Osteoblast (primary cell): Measurements from ENCODE around the gene KCTD16. TPM values are rescaled to one million over a fixed set of nuclear protein-coding genes. Genes with fewer than 3 reads are reported as not detected.

Source experiments
- DNase-seq: peaks from one replicate; pipeline ENCODE4 v3.0.0; 2011; ENCODE audit warnings: low spot score, mixed read lengths; ENCODE audit not compliant: insufficient read length; ENCODE audit errors: missing footprints
- H2AFZ ChIP-seq: 2 replicates; pipeline ENCODE4 v1.6.0; 2011; ENCODE audit warnings: mild to moderate bottlenecking, low read length
- H3K27ac ChIP-seq: 2 replicates; pipeline ENCODE4 v1.5.1; 2011; ENCODE audit warnings: mild to moderate bottlenecking, low read depth, low read length, moderate library complexity
- H3K27me3 ChIP-seq: 2 replicates; pipeline ENCODE4 v1.6.0; 2012; ENCODE audit warnings: mild to moderate bottlenecking, control low read depth, inconsistent platforms, low read length, moderate library complexity; ENCODE audit not compliant: insufficient read depth
- H3K36me3 ChIP-seq: 2 replicates; pipeline ENCODE4 v1.5.1; 2011; ENCODE audit warnings: mild to moderate bottlenecking, low read length, control low read depth, moderate library complexity; ENCODE audit not compliant: insufficient read depth
- H3K4me1 ChIP-seq: 2 replicates; pipeline ENCODE4 v1.5.1; 2011; ENCODE audit warnings: mild to moderate bottlenecking, low read length, control low read depth, moderate library complexity; ENCODE audit not compliant: insufficient read depth
- H3K4me2 ChIP-seq: 2 replicates; pipeline ENCODE4 v1.6.0; 2011; ENCODE audit warnings: mild to moderate bottlenecking, low read length; ENCODE audit not compliant: insufficient read depth
- H3K4me3 ChIP-seq: fragments of 200-600 bp; sonication (generic); 3 replicates; pipeline ENCODE4 v1.5.1; 2012; ENCODE audit warnings: mild to moderate bottlenecking, low read length, inconsistent platforms; ENCODE audit not compliant: insufficient read depth
- H3K79me2 ChIP-seq: 2 replicates; pipeline ENCODE4 v1.6.0; 2012; ENCODE audit warnings: mild to moderate bottlenecking, low read length, control low read depth, inconsistent platforms; ENCODE audit not compliant: insufficient read depth
- H3K9me3 ChIP-seq: 2 replicates; pipeline ENCODE4 v1.5.1; 2011; ENCODE audit warnings: low read depth, low read length, control low read depth
- H4K20me1 ChIP-seq: 2 replicates; pipeline ENCODE4 v1.6.0; 2012; ENCODE audit warnings: mild to moderate bottlenecking, low read length, control low read depth; ENCODE audit not compliant: insufficient read depth
- CTCF ChIP-seq: IDR thresholded peaks from 2 replicates; pipeline ENCODE4 v1.5.1; 2011; ENCODE audit warnings: mild to moderate bottlenecking, low read depth, low read length, moderate library complexity; ENCODE audit errors: extremely low read depth
- total RNA-seq: library from RNA; depleted of rRNA; stranded (reverse); fragments of >200 nt; gene quantifications from 2 replicates; pipeline ENCODE4 v1.2.3, GENCODE V29; 2012

The KCTD16 gene
- total RNA-seq, 1 donor = 3.6 TPM

DNA sequence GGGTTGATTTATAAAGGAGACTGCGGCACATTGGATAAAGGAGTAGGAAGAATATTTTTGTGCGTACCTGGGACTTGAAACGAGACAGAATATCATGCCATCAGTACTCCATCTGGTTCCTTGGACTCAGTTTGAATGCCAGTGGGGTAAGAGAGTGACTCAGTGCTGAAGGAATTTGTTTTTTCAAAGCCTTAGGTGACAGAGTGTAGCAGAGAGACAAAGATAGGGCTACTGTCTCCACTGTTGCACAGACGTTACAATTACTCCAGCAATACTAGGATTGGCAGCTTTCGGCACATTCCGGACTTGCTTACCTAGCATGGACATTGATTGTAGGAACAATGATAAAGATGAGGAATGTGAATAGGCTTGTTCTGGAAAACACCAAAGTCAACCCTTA, 250.7 kb downstream of the KCTD16 start:
- no peak overlapping the region for H3K4me3 ChIP-seq
- DNase-seq = no peak
- H2AFZ ChIP-seq = no peak overlapping the region
- H3K27me3 ChIP-seq = no peaks in the 10 kb centered on the region
- no peak overlapping the region for H3K27ac ChIP-seq
- no peaks in the 10 kb centered on the region for H3K4me1 ChIP-seq
- H3K9me3 ChIP-seq = no peaks in the 10 kb centered on the region
- H3K79me2 ChIP-seq = no peaks in the 10 kb centered on the region
- H4K20me1 ChIP-seq = no peaks in the 10 kb centered on the region
- no peak overlapping the region for H3K4me2 ChIP-seq
- TF ChIP-seq CTCF = no peak
- H3K36me3 ChIP-seq = no peaks in the 10 kb centered on the region

DNA sequence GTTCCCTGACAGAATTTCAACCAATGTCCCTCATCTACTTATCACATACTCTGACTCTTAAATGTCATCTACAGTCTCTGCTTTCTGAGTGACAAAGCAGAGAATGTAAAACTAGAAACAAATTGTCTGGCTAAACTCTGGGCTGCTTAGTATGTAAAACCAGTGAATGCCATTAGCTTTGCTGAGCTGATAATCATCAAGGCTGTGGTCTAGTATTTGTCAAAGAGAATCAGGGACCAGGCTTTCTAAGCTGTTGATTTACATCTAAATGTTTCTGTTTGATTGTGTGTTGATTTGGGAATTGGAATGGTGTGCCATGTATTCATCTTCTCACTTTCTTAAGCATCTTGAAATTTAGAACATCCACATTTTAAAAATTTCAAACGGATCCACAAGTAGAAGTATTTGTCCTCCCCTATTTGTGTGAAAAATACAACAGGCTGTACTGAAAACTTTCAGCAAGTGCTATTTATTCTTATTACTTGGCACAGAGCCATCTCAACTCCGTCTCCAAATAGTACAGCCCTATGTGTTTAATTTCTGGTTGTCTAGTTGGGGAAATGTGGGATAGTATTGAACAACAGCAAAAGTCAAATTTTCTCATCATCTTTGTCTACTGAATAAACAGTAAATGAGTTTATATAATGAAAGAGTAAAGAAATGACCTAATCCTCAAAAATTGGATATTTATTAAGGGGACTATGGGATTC, 251.5 kb downstream of the KCTD16 start:
- Histone ChIP-seq H3K4me2 (no peak overlapping the region), H4K20me1 (no peaks in the 10 kb centered on the region), H3K4me3 (no peak overlapping the region), H2AFZ (no peak overlapping the region), H3K4me1 (no peaks in the 10 kb centered on the region), H3K79me2 (no peaks in the 10 kb centered on the region), H3K27me3 (no peaks in the 10 kb centered on the region), H3K36me3 (no peaks in the 10 kb centered on the region), H3K9me3 (no peaks in the 10 kb centered on the region), H3K27ac (no peak overlapping the region)
- TF ChIP-seq CTCF = no peak
- peak; percentile 17 for DNase-seq

DNA sequence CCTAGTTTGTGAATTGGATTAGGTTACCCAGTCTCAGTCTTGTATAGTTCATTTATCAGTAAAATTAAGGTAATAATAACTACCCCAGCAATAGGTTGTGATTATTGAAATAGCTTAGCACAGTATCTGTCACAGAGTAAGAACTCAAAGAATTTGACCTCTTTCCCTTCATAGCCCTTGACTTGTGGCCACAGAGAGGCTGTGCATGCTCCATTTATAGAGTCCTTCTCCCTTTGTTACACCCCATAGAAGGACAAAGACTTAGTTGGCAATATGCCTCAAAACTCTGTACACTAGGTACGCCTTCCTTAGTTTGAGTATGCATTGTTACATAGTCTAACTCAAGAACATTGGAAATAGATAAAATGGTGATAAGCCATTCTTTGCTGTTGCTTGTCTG, 257.2 kb downstream of the KCTD16 start:
- no peak for DNase-seq
- Histone ChIP-seq H4K20me1 (no peaks in the 10 kb centered on the region), H3K79me2 (no peaks in the 10 kb centered on the region), H3K4me1 (no peaks in the 10 kb centered on the region), H3K9me3 (no peaks in the 10 kb centered on the region), H3K4me3 (no peak overlapping the region), H2AFZ (no peak overlapping the region), H3K36me3 (no peaks in the 10 kb centered on the region), H3K4me2 (no peak overlapping the region), H3K27me3 (no peaks in the 10 kb centered on the region), H3K27ac (no peak overlapping the region)
- TF ChIP-seq CTCF = no peak

DNA sequence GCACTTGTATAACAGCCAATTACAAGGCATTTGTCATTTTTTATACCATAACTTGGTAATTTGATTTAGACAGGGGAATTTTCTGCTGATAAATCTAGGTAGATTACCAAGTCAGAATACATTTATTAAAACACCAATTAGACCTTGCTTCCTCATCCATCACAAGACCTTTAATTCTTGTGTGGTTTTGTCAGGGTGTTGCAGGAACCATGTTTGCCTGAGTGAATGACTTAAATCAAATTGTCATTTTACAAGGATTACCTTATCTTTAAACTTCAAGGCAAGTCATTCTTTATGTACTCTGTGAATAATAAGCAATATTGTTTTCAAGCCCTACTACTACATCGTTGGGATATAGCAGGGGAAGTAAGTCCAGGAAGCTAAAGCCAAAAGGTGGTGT, 257.7 kb downstream of the KCTD16 start:
- no peak overlapping the region for H3K4me3 ChIP-seq
- no peak overlapping the region for H3K27ac ChIP-seq
- H4K20me1 ChIP-seq = no peaks in the 10 kb centered on the region
- H2AFZ ChIP-seq = no peak overlapping the region
- H3K4me1 ChIP-seq = no peaks in the 10 kb centered on the region
- H3K79me2 ChIP-seq = no peaks in the 10 kb centered on the region
- H3K36me3 ChIP-seq = no peaks in the 10 kb centered on the region
- H3K9me3 ChIP-seq = no peaks in the 10 kb centered on the region
- TF ChIP-seq CTCF = no peak
- no peaks in the 10 kb centered on the region for H3K27me3 ChIP-seq
- no peak for DNase-seq
- no peak overlapping the region for H3K4me2 ChIP-seq
